Transverse colon (tissue), 4 donors: ENCODE data around the gene HOXB6. TPM values are rescaled to one million over a fixed set of nuclear protein-coding genes. Genes with fewer than 3 reads are reported as not detected.

ENCODE experiments used
- DNase-seq: peaks from one replicate; pipeline ENCODE4 v3.0.0-alpha.2; 2019
- H3K27ac ChIP-seq, 4 donors: fragments of 200-600 bp; sonication (generic); 2 replicates each; pipeline ENCODE4 v1.5.1; 2016 to 2018; ENCODE audit warnings: inconsistent platforms in 4 of 4
- H3K27me3 ChIP-seq: fragments of 200-600 bp; sonication (generic); 2 replicates; pipeline ENCODE4 v1.5.1; 2017; ENCODE audit warnings: inconsistent platforms
- H3K36me3 ChIP-seq, 4 donors: fragments of 200-600 bp; sonication (generic); 2 replicates each; pipeline ENCODE4 v1.5.1; 2017 to 2019; ENCODE audit warnings: inconsistent platforms in 4 of 4
- H3K4me1 ChIP-seq, 4 donors: fragments of 200-600 bp; sonication (generic); 2 replicates each; pipeline ENCODE4 v1.5.1; 2017 to 2020; ENCODE audit warnings: inconsistent platforms in 4 of 4
- H3K4me3 ChIP-seq, 4 donors: fragments of 200-600 bp; sonication (generic); 1 replicate in 1 of 4; 2 replicates in 3 of 4; pipeline versions ENCODE4 v1.5.1 to v1.6.1; 2017 to 2019; ENCODE audit warnings: inconsistent platforms in 4 of 4
- H3K9me3 ChIP-seq, 2 donors: fragments of 200-600 bp; sonication (generic); 2 replicates each; pipeline ENCODE4 v1.5.1; 2017 to 2019; ENCODE audit warnings: inconsistent platforms in 2 of 2
- CTCF ChIP-seq, 5 experiments: fragments of 200-600 bp in 3 of 5; fragments of 450-650 bp in 2 of 5; sonication (generic) in 3 of 5; IDR thresholded peaks; 1 replicate in 2 of 5; 2 replicates in 3 of 5; pipeline ENCODE4 v1.5.1; 2016 to 2017; ENCODE audit warnings: antibody characterized with exemption in 5 of 5, inconsistent platforms in 3 of 5, mild to moderate bottlenecking in 2 of 5, moderate library complexity in 1 of 5
- EP300 ChIP-seq: sonication (generic); formaldehyde crosslinking; IDR thresholded peaks from one replicate; pipeline ENCODE4 v1.6.1; 2017; ENCODE audit warnings: antibody characterized with exemption, low read depth
- POLR2A ChIP-seq: fragments of 450-650 bp; IDR thresholded peaks from one replicate; pipeline ENCODE4 v1.6.1; 2016; ENCODE audit warnings: antibody characterized with exemption, mild to moderate bottlenecking, moderate library complexity
- POLR2AphosphoS5 ChIP-seq, 3 donors: sonication (generic); formaldehyde crosslinking; IDR thresholded peaks; one replicate each; pipeline ENCODE4 v1.6.1; 2016; ENCODE audit warnings: antibody characterized with exemption in 3 of 3
- WGBS, 2 donors: methylation state at CpG; one replicate each; pipeline ENCODE4 v1.1.5; 2018; ENCODE audit warnings: low coverage in 1 of 2; 5-methylcytosine and 5-hydroxymethylcytosine counted together
- in situ Hi-C, 4 donors: fragments of 200-750 bp; cut with MboI; loops; one replicate each; pipeline versions ENCODE4 v1.15.0 to v1.15.1; 2017; ENCODE audit warnings: low sequenced_read_pairs in 3 of 4, low pct_ligation_motif_present in 1 of 4, low pct_unique_long_range_greater_than_20kb in 1 of 4
- intact Hi-C: fragments of 100-400 bp; cut with DNase I; formaldehyde crosslinking; loops from one replicate; pipeline ENCODE4 v1.15.1; 2023; ENCODE audit warnings: low total_unique reads
- total RNA-seq, 4 donors: library from RNA; depleted of rRNA; stranded (reverse); fragments of >200 nt; gene quantifications; one replicate each; pipeline ENCODE4 v1.1.0, GENCODE V29; 2016

Gene HOXB6
- total RNA-seq, 4 donors from 2014 or later = 42.7 to 78.4 (median 62.5) TPM

GRCh38 chr17:48627623-48628521, 23.1 kb upstream of the HOXB6 start:
- no peaks in the 10 kb centered on the region for H3K9me3 ChIP-seq
- intact Hi-C loops = no loop called here
- in situ Hi-C loops = no loop called here
- no peaks in the 10 kb centered on the region for H3K36me3 ChIP-seq
- peaks cover 12 to 74% (median 64%) of the 10 kb centered on the region in 4 donors for H3K4me1 ChIP-seq
- no peak for TF ChIP-seq CTCF (IDR thresholded peaks at IDR 0.05)
- no peak for TF ChIP-seq EP300
- TF ChIP-seq POLR2AphosphoS5 (IDR thresholded peaks at IDR 0.05) = peak in 1 of 3 donors; percentile 26
- peak overlapping the region; percentile 86 to 93 (median 89) for H3K27ac ChIP-seq
- H3K27me3 ChIP-seq = peaks cover 99% of the 10 kb centered on the region
- WGBS, 2 donors = 15 to 25% methylated on average over 11 to 27 of the region's 27 CpGs
- H3K4me3 ChIP-seq = peak overlapping the region in 1 of 4 donors; percentile 66
- peak; percentile 19 for DNase-seq

DNA sequence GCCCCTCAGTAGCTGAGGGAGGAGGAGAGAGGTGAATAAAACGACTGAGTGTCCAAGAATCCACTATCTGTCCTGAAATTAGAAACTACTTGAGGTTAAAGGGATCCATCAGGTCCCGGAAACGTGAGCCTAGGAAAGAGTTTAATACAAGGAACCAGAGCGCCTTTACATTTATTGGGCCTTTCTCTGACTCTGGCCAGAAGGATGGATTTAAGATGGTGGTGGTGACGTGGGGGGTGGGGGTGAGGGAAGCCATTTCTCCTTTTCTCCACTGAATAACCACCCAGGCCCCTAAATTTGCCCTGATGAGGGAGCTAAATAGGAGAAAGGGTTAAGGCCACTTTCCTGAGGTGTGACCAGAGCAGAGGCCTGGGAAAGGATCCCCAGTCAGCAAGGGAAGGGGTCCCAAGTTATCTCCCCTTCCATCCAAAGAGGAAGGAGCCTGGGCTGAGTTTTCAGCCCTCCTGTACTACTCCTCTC, 22.4 kb upstream of the HOXB6 start:
- peak; percentile 7 for DNase-seq
- peak overlapping the region; percentile 86 to 93 (median 89) for H3K27ac ChIP-seq
- H3K27me3 ChIP-seq = peaks cover 99% of the 10 kb centered on the region
- peak overlapping the region in 3 of 4 donors; percentile 35 to 66 (median 50) for H3K4me3 ChIP-seq
- peaks cover 12 to 69% (median 60%) of the 10 kb centered on the region in 4 donors for H3K4me1 ChIP-seq
- in situ Hi-C loops (no loop called here), intact Hi-C loops (no loop called here)
- no peak for TF ChIP-seq EP300
- H3K9me3 ChIP-seq = no peaks in the 10 kb centered on the region
- WGBS, 2 donors = 24 to 28% methylated on average over 5 of the region's 5 CpGs
- no peaks in the 10 kb centered on the region for H3K36me3 ChIP-seq

DNA sequence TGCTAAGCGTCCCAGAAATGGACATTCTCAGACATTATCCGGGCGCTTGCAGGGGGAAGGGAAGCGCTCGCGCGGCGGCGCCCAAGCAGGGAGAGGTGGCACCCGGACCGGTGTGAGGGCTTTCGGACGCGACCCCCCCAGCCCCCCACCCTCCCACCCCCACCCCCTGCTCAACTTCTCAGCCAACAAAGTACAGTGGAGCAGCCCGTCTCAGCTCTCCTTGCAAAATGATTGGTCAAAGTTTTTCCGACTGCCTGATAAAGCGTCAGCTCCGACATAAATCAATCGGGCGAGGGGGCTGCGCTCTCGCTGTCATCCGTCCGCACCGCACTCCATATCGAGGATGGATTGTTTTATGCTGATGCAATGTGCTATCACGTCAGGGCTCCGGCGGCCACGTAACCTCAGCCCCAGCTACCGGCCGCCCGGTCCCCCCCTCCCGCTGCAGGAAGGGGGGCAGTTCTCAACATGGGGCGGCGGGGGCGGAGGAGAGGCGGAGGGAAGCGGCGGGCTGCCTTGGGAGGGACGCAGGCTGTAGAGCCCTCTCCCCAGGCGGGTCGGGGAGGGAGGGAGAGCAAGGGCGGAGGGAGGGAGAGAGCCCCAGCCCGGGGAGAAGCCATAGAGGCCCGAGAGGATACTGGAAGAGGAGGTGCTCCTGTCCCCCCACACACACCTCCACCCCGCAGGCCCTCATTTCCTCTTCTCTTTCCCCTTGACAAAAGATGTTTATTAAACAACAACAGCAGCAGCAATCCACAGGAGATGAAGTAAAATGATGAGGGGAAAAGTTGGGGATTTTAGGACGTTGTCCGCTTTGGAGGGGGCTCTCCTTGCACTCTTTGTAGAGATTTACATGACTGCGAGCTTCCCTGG, 21.7 kb upstream of the HOXB6 start, which contains the start of gene HOXB9:
Gene HOXB9 (minus strand): TSS at position 114 of the 873 bp plus-strand sequence. CDS start 89 bp downstream, at position 25.
- TF ChIP-seq EP300 (no peak), POLR2AphosphoS5 (IDR thresholded peaks at IDR 0.05) (peak; percentile 23 to 66 (median 63)), POLR2A (peak; percentile 43)
- in situ Hi-C loops (no loop called here), intact Hi-C loops (no loop called here)
- WGBS, 2 donors = 2 to 20% methylated on average over 3 to 43 of the region's 50 CpGs
- Histone ChIP-seq H3K36me3 (no peaks in the 10 kb centered on the region), H3K27me3 (peaks cover 100% of the 10 kb centered on the region), H3K4me1 (peaks cover 12 to 65% (median 56%) of the 10 kb centered on the region in 4 donors), H3K9me3 (no peaks in the 10 kb centered on the region), H3K4me3 (peak within 1 kb of the TSS; percentile 22 to 66 (median 42)), H3K27ac (peak within 1 kb of the TSS; percentile 86 to 93 (median 89))
- DNase-seq = peak; percentile 80

DNA sequence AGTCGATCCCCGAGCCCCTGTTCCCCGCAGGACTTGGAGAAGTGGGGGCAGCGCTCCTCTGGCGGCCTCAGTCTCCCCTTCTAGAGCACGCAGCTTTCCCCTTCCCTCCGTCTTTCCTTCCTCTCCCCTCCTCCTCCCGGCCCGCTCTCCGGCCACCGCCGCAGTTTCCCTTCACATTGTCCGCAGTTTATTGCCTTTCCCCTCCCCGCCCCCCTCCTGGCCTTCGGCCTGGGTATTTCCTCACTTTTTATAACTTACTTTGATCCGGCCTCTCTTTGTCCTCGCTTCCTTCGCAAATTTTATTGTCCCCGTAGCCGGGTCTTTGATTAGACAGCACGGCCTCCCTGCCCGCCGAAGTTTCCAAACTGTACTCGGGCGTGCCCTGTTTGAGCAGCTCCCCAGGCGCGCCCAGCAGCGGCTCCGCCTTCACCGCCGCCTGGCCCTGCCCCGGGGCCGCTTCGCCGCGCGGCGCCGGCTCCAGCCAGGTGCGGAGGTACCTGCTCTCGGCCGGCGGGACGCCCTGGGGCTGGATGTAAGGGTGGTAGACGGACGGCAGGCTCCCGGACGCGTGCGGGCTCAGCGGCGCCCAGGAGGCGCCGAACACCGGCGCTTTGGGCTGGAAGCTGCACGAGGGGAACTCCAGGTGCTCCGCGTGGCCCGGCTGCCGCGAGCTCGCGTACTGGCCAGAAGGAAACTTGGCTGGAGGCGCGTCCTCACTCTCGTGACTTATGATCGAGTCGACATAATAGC, 20.9 kb upstream of the HOXB6 start:
- intact Hi-C loops = no loop called here
- Histone ChIP-seq H3K4me1 (peaks cover 12 to 70% (median 57%) of the 10 kb centered on the region in 4 donors), H3K9me3 (no peaks in the 10 kb centered on the region), H3K27me3 (peaks cover 100% of the 10 kb centered on the region), H3K4me3 (peak overlapping the region; percentile 22 to 66 (median 42)), H3K27ac (peak overlapping the region; percentile 86 to 93 (median 89)), H3K36me3 (no peaks in the 10 kb centered on the region)
- peak; percentile 89 for DNase-seq
- no peak for TF ChIP-seq EP300
- TF ChIP-seq CTCF (IDR thresholded peaks at IDR 0.05) = no peak
- TF ChIP-seq POLR2AphosphoS5 (IDR thresholded peaks at IDR 0.05) = peak; percentile 24 to 79 (median 75)
- peak; percentile 80 for TF ChIP-seq POLR2A
- in situ Hi-C loops = no loop called here
- 0 to 1% methylated on average over 6 to 69 of the region's 69 CpGs for WGBS, 2 donors
